ENCODE results near the gene EFCAB14. TPM values are rescaled to one million over a fixed set of nuclear protein-coding genes. Genes with fewer than 3 reads are reported as not detected.

EFCAB14 gene
- total and polyA plus RNA-seq, 2 of the 8 experiments (the other 6 are each of a cell fraction or from before 2014, with no cell fraction given): 19.4 to 40.4 TPM

DNA sequence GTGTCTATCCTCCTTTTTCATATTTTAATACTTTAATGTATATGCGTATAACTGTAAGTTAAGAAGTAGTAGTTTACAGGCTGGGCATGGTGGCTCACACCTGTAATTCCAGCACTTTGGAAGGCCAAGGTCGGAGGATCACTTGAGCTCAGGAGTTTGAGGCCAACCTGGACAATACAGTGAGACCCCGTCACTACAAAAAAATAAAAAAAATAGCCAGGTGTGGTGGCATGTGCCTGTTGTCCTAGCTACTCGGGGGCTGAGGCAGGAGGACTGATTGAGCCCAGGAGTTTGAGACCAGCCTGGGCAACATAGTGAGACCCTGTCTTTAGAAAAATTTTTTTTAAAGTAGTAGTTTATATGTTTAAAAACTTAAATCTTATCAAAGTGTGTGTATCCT, 73.1 kb downstream of the EFCAB14 start (continued):
- TF ChIP-seq CTCF (IDR thresholded peaks at IDR 0.05; ENCODE audit: control extremely low read depth in 1 of 3, insufficient read depth in 1 of 3, low read depth in 1 of 3, low read length in 3 of 3) (no peak), SUZ12 (IDR thresholded peaks at IDR 0.05; ENCODE audit: low read length) (no peak)
